HG03025 (cell line): ENCODE data around the gene GORAB.

ENCODE experiments used
- ATAC-seq: cut with Tn5 transposase; IDR thresholded peaks from one replicate; pipeline ENCODE4 v1.9.1; 2021; ENCODE audit warnings: mild to moderate bottlenecking, moderate library complexity; ENCODE audit not compliant: unreplicated experiment, low FRiP score

GORAB gene

GRCh38 chr1:170587253-170587593, 55.3 kb downstream of the GORAB start:
- no peak for ATAC-seq

- no peak for ATAC-seq
Measured at GRCh38 chr1:170590921-170591705, 59.1 kb downstream of the GORAB start.

- ATAC-seq = no peak
Measured at GRCh38 chr1:170592591-170593111, 60.7 kb downstream of the GORAB start.

- no peak for ATAC-seq
Measured at GRCh38 chr1:170593173-170594011, 61.4 kb downstream of the GORAB start.

- ATAC-seq = no peak
Measured at GRCh38 chr1:170594066-170594626, 62.2 kb downstream of the GORAB start.

- ATAC-seq = no peak
Measured at GRCh38 chr1:170596701-170597100, 64.7 kb downstream of the GORAB start.

- no peak for ATAC-seq
Measured at GRCh38 chr1:170598618-170599017, 66.7 kb downstream of the GORAB start.

- no peak for ATAC-seq
Measured at GRCh38 chr1:170599033-170599432, 67.1 kb downstream of the GORAB start.

GRCh38 chr1:170601866-170602265, 69.9 kb downstream of the GORAB start:
- ATAC-seq = no peak
